HG02840 (cell line): ENCODE measurements around the gene SLC2A4RG.

Source experiments
- ATAC-seq: cut with Tn5 transposase; IDR thresholded peaks from one replicate; pipeline ENCODE4 v1.9.1; 2021; ENCODE audit warnings: mild to moderate bottlenecking, moderate library complexity, moderate number of reproducible peaks; ENCODE audit not compliant: unreplicated experiment, low FRiP score

The SLC2A4RG gene

GRCh38 chr20:63751471-63752271 is 12.1 kb downstream of the SLC2A4RG start:
- no peak for ATAC-seq

GRCh38 chr20:63752411-63753101 is 13.0 kb downstream of the SLC2A4RG start:
- ATAC-seq: no peak

- ATAC-seq: no peak
Observed at GRCh38 chr20:63753381-63753780, 13.8 kb downstream of the SLC2A4RG start.

- ATAC-seq: no peak
Observed at GRCh38 chr20:63754008-63754407, 14.4 kb downstream of the SLC2A4RG start.

- no peak for ATAC-seq
Observed at GRCh38 chr20:63755933-63756647, 16.5 kb downstream of the SLC2A4RG start.

GRCh38 chr20:63756648-63756991 is 17.0 kb downstream of the SLC2A4RG start:
- ATAC-seq: no peak

GRCh38 chr20:63758152-63758551 is 18.6 kb downstream of the SLC2A4RG start:
- ATAC-seq: no peak

- ATAC-seq: no peak
Observed at GRCh38 chr20:63759377-63759901, 19.9 kb downstream of the SLC2A4RG start.

- ATAC-seq: no peak
Observed at GRCh38 chr20:63765082-63765873, 25.7 kb downstream of the SLC2A4RG start.

GRCh38 chr20:63765902-63766301 is 26.3 kb downstream of the SLC2A4RG start:
- ATAC-seq: no peak

- no peak for ATAC-seq
Observed at GRCh38 chr20:63766695-63767426, 27.3 kb downstream of the SLC2A4RG start.

- no peak for ATAC-seq
Observed at GRCh38 chr20:63767456-63767855, 27.9 kb downstream of the SLC2A4RG start.

- ATAC-seq: no peak
Observed at GRCh38 chr20:63767886-63768285, 28.3 kb downstream of the SLC2A4RG start.

- no peak for ATAC-seq
Observed at GRCh38 chr20:63768591-63769515, 29.3 kb downstream of the SLC2A4RG start.

GRCh38 chr20:63769891-63770474 is 30.4 kb downstream of the SLC2A4RG start:
- ATAC-seq: no peak

- ATAC-seq: no peak
Observed at GRCh38 chr20:63771046-63771707, 31.6 kb downstream of the SLC2A4RG start.

GRCh38 chr20:63772781-63773518 is 33.4 kb downstream of the SLC2A4RG start:
- ATAC-seq: no peak
